HEK293 (cell line): ENCODE measurements around the gene MYO7B.

Experiments
- CTCF ChIA-PET: fragments of 350-600 bp; formaldehyde crosslinking; extraction: SDS; loops from one replicate; lab custom pipeline; 2021; ENCODE audit warnings: antibody characterized with exemption; lab: Yijun Ruan, JAX
- POLR2A ChIA-PET: fragments of 300-600 bp; formaldehyde crosslinking; extraction: SDS; loops from one replicate; lab custom pipeline; 2020; ENCODE audit warnings: antibody characterized with exemption, inconsistent platforms; lab: Yijun Ruan, JAX
- H3K27ac ChIP-seq: fragments of 200-500 bp; sonication (Bioruptor generic); 2 replicates; pipeline ENCODE4 v1.5.1; 2014; ENCODE audit warnings: low read depth, low read length, control low read depth, inconsistent platforms; ENCODE audit errors: extremely low read depth
- H3K36me3 ChIP-seq, 2 experiments: fragments of 200-500 bp in 1 of 2; sonication (Bioruptor generic) in 1 of 2; 1 replicate in 1 of 2; 2 replicates in 1 of 2; pipeline ENCODE4 v1.5.1; 2014 to 2017; ENCODE audit warnings: inconsistent platforms in 2 of 2, low read length in 2 of 2; ENCODE audit not compliant: control insufficient read depth in 2 of 2, insufficient read depth in 1 of 2
- H3K4me1 ChIP-seq: fragments of 200-500 bp; sonication (Bioruptor generic); 2 replicates; pipeline ENCODE4 v1.5.1; 2014; ENCODE audit warnings: mild to moderate bottlenecking, low read length, inconsistent platforms; ENCODE audit not compliant: control insufficient read depth, insufficient read depth
- H3K4me3 ChIP-seq: 2 replicates; pipeline ENCODE4 v1.5.1; 2011; ENCODE audit warnings: low read depth, mild to moderate bottlenecking, control low read depth, low read length, moderate library complexity
- H3K9me3 ChIP-seq: fragments of 200-500 bp; sonication (Bioruptor generic); 2 replicates; pipeline ENCODE4 v1.5.1; 2014; ENCODE audit warnings: low read depth, low read length, inconsistent platforms; ENCODE audit not compliant: control insufficient read depth, insufficient read depth
- EGR2 ChIP-seq: fragments of 450-650 bp; formaldehyde crosslinking; IDR thresholded peaks from 2 replicates; pipeline ENCODE4 v1.5.1; 2016; ENCODE audit warnings: low read depth, missing biosample characterization, missing genetic modification characterization
- GLI4 ChIP-seq: fragments of 450-650 bp; formaldehyde crosslinking; IDR thresholded peaks from 2 replicates; pipeline ENCODE4 v1.5.1; 2016; ENCODE audit warnings: missing biosample characterization, missing genetic modification characterization
- GLIS2 ChIP-seq: fragments of 450-650 bp; formaldehyde crosslinking; IDR thresholded peaks from 2 replicates; pipeline ENCODE4 v1.5.1; 2016; ENCODE audit warnings: missing biosample characterization, missing genetic modification characterization
- SP2 ChIP-seq: fragments of 450-650 bp; formaldehyde crosslinking; IDR thresholded peaks from 2 replicates; pipeline ENCODE4 v1.5.1; 2016; ENCODE audit warnings: missing biosample characterization, missing genetic modification characterization
- WT1 ChIP-seq: fragments of 450-650 bp; formaldehyde crosslinking; IDR thresholded peaks from 2 replicates; pipeline ENCODE4 v1.5.1; 2016; ENCODE audit warnings: missing biosample characterization, missing genetic modification characterization
- ZBTB6 ChIP-seq: fragments of 450-650 bp; formaldehyde crosslinking; IDR thresholded peaks from 2 replicates; pipeline ENCODE4 v1.5.1; 2017; ENCODE audit warnings: missing biosample characterization, missing genetic modification characterization
- ZFP3 ChIP-seq: fragments of 450-650 bp; formaldehyde crosslinking; IDR thresholded peaks from 2 replicates; pipeline ENCODE4 v1.5.1; 2016; ENCODE audit warnings: low read depth, missing biosample characterization, missing genetic modification characterization
- ZNF155 ChIP-seq: fragments of 450-650 bp; formaldehyde crosslinking; IDR thresholded peaks from 2 replicates; pipeline ENCODE4 v1.5.1; 2016; ENCODE audit warnings: missing biosample characterization, missing genetic modification characterization
- ZNF2 ChIP-seq: fragments of 450-650 bp; formaldehyde crosslinking; IDR thresholded peaks from 2 replicates; pipeline ENCODE4 v1.5.1; 2016; ENCODE audit warnings: missing biosample characterization, missing genetic modification characterization
- ZNF211 ChIP-seq: fragments of 450-650 bp; formaldehyde crosslinking; IDR thresholded peaks from 2 replicates; pipeline ENCODE4 v1.5.1; 2016; ENCODE audit warnings: low read depth, missing biosample characterization, missing genetic modification characterization
- ZNF26 ChIP-seq: fragments of 450-650 bp; formaldehyde crosslinking; IDR thresholded peaks from 2 replicates; pipeline ENCODE4 v1.5.1; 2016; ENCODE audit warnings: missing biosample characterization, missing genetic modification characterization
- ZNF335 ChIP-seq: fragments of 450-650 bp; formaldehyde crosslinking; conservative IDR thresholded peaks from 2 replicates; pipeline ENCODE4 v1.5.1; 2016; ENCODE audit warnings: missing biosample characterization, missing genetic modification characterization
- ZNF362 ChIP-seq: fragments of 450-650 bp; formaldehyde crosslinking; IDR thresholded peaks from 2 replicates; pipeline ENCODE4 v1.5.1; 2016; ENCODE audit warnings: missing biosample characterization, missing genetic modification characterization
- ZNF404 ChIP-seq: fragments of 450-650 bp; formaldehyde crosslinking; IDR thresholded peaks from 2 replicates; pipeline ENCODE4 v1.5.1; 2017; ENCODE audit warnings: missing biosample characterization, missing genetic modification characterization
- TF ChIP-seq, protein P1 (sequence below): fragments of 450-650 bp; formaldehyde crosslinking; IDR thresholded peaks from 2 replicates; pipeline ENCODE4 v1.5.1; 2016; ENCODE audit warnings: missing biosample characterization, missing genetic modification characterization
- TF ChIP-seq, protein P2 (sequence below): fragments of 450-650 bp; formaldehyde crosslinking; IDR thresholded peaks from 2 replicates; pipeline ENCODE4 v1.5.1; 2016; ENCODE audit warnings: missing biosample characterization, missing genetic modification characterization

The MYO7B gene

DNA sequence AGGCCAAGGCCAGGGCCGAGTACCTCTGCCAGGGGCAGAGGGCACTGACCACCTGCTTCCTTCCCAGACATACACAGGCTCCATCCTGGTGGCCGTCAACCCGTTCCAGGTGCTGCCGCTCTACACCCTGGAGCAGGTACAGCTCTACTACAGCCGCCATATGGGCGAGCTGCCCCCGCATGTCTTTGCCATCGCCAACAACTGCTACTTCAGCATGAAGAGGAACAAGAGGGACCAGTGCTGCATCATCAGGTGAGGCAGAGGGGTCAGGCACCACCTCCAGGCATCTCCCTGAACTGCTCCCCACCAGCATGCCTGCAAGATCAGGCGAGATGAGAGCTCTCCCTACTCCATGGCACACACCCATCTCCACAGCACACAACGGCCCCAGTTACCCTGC lies 31.1 kb downstream of the MYO7B start:
- no peaks in the 10 kb centered on the region for H3K9me3 ChIP-seq
- POLR2A ChIA-PET: no interaction called here
- no peak overlapping the region for H3K27ac ChIP-seq

More for the DNA sequence above, 31.1 kb downstream of the MYO7B start:
- Histone ChIP-seq H3K36me3 (no peaks in the 10 kb centered on the region), H3K4me3 (no peak overlapping the region), H3K4me1 (no peaks in the 10 kb centered on the region)
- CTCF ChIA-PET: interaction anchor here (0.8 kb wide), 1 partner anchor 24 kb away, joined by 3 read pairs; no protein-coding TSS in a partner anchor
- TF ChIP-seq ZNF26 (tag by site-specific recombination) (no peak), ZNF2 (tag by site-specific recombination) (no peak), EGR2 (no peak), ZBTB6 (no peak), ZNF335 (tag by site-specific recombination) (no peak), SP2 (tag by site-specific recombination) (no peak), GLI4 (no peak), ZNF211 (tag by site-specific recombination) (no peak), ZFP3 (tag by site-specific recombination) (no peak), ZNF362 (tag by site-specific recombination) (no peak), WT1 (tag by site-specific recombination) (no peak), GLIS2 (tag by site-specific recombination) (no peak), ZNF155 (tag by site-specific recombination) (no peak), ZNF404 (tag by site-specific recombination) (no peak)
- TF ChIP-seq, protein P1, sequence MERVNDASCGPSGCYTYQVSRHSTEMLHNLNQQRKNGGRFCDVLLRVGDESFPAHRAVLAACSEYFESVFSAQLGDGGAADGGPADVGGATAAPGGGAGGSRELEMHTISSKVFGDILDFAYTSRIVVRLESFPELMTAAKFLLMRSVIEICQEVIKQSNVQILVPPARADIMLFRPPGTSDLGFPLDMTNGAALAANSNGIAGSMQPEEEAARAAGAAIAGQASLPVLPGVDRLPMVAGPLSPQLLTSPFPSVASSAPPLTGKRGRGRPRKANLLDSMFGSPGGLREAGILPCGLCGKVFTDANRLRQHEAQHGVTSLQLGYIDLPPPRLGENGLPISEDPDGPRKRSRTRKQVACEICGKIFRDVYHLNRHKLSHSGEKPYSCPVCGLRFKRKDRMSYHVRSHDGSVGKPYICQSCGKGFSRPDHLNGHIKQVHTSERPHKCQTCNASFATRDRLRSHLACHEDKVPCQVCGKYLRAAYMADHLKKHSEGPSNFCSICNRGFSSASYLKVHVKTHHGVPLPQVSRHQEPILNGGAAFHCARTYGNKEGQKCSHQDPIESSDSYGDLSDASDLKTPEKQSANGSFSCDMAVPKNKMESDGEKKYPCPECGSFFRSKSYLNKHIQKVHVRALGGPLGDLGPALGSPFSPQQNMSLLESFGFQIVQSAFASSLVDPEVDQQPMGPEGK (tag by site-specific recombination): no peak
- TF ChIP-seq, protein P2, sequence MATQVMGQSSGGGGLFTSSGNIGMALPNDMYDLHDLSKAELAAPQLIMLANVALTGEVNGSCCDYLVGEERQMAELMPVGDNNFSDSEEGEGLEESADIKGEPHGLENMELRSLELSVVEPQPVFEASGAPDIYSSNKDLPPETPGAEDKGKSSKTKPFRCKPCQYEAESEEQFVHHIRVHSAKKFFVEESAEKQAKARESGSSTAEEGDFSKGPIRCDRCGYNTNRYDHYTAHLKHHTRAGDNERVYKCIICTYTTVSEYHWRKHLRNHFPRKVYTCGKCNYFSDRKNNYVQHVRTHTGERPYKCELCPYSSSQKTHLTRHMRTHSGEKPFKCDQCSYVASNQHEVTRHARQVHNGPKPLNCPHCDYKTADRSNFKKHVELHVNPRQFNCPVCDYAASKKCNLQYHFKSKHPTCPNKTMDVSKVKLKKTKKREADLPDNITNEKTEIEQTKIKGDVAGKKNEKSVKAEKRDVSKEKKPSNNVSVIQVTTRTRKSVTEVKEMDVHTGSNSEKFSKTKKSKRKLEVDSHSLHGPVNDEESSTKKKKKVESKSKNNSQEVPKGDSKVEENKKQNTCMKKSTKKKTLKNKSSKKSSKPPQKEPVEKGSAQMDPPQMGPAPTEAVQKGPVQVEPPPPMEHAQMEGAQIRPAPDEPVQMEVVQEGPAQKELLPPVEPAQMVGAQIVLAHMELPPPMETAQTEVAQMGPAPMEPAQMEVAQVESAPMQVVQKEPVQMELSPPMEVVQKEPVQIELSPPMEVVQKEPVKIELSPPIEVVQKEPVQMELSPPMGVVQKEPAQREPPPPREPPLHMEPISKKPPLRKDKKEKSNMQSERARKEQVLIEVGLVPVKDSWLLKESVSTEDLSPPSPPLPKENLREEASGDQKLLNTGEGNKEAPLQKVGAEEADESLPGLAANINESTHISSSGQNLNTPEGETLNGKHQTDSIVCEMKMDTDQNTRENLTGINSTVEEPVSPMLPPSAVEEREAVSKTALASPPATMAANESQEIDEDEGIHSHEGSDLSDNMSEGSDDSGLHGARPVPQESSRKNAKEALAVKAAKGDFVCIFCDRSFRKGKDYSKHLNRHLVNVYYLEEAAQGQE: no peak
